Neural cell (in vitro differentiated cells): ENCODE results near the gene ALDH5A1. TPM values are rescaled to one million over a fixed set of nuclear protein-coding genes. Genes with fewer than 3 reads are reported as not detected.

Experiments used
- H2AFZ ChIP-seq: fragments of 200-600, 300-800 bp; sonication (generic), shearing (Covaris generic); 2 replicates; pipeline ENCODE4 v1.6.0; 2014; ENCODE audit warnings: low read depth, mild to moderate bottlenecking, antibody characterized with exemption, low read length, moderate library complexity
- H3F3A ChIP-seq: fragments of 200-600 bp; shearing (Covaris generic); 2 replicates; pipeline ENCODE4 v1.6.1; 2016; ENCODE audit warnings: mild to moderate bottlenecking, moderate library complexity, mixed read lengths, antibody characterized with exemption, low read length; ENCODE audit not compliant: insufficient read depth, poor library complexity, severe bottlenecking
- H3K27ac ChIP-seq: fragments of 200-600, 300-800 bp; sonication (generic), shearing (Covaris generic); 2 replicates; pipeline ENCODE4 v1.5.1; 2014; ENCODE audit warnings: mild to moderate bottlenecking, low read length, moderate library complexity
- H3K27me3 ChIP-seq: fragments of 300-800, 200-600 bp; sonication (generic), shearing (Covaris generic); 2 replicates; pipeline ENCODE4 v1.6.0; 2014; ENCODE audit warnings: mild to moderate bottlenecking, low read depth, low read length, moderate library complexity; ENCODE audit not compliant: insufficient read depth
- H3K36me3 ChIP-seq: fragments of 300-800, 200-600 bp; sonication (generic), shearing (Covaris generic); 2 replicates; pipeline ENCODE4 v1.5.1; 2014; ENCODE audit warnings: mild to moderate bottlenecking, antibody characterized with exemption, low read length, moderate library complexity; ENCODE audit not compliant: insufficient read depth
- H3K4me2 ChIP-seq: fragments of 300-800, 200-600 bp; sonication (generic), shearing (Covaris generic); 2 replicates; pipeline ENCODE4 v1.6.0; 2014; ENCODE audit warnings: mild to moderate bottlenecking, low read length
- H3K4me3 ChIP-seq: fragments of 300-800, 200-600 bp; sonication (generic), shearing (Covaris generic); 2 replicates; pipeline ENCODE4 v1.5.1; 2014; ENCODE audit warnings: mild to moderate bottlenecking, low read length, moderate library complexity
- H3K79me2 ChIP-seq: fragments of 200-600 bp; shearing (Covaris generic); replicated peaks from 2 replicates; pipeline ENCODE4 v1.6.0; 2014; ENCODE audit warnings: mild to moderate bottlenecking, low read length, moderate library complexity; ENCODE audit not compliant: insufficient read depth
- H3K9ac ChIP-seq: fragments of 300-800, 200-600 bp; sonication (generic), shearing (Covaris generic); 2 replicates; pipeline ENCODE4 v1.6.1; 2016; ENCODE audit warnings: mild to moderate bottlenecking, low read length, mixed read lengths
- H3K9me2 ChIP-seq: fragments of 200-600 bp; shearing (Covaris generic); 2 replicates; pipeline ENCODE4 v1.6.1; 2016; ENCODE audit warnings: mild to moderate bottlenecking, low read length, mixed read lengths; ENCODE audit not compliant: insufficient read depth
- H3K9me3 ChIP-seq: fragments of 200-600, 300-800 bp; sonication (generic), shearing (Covaris generic); 2 replicates; pipeline ENCODE4 v1.6.1; 2016; ENCODE audit warnings: mild to moderate bottlenecking, mixed run types, low read length, moderate library complexity, mixed read lengths
- H4K20me1 ChIP-seq: fragments of 200-600 bp; shearing (Covaris generic); 2 replicates; pipeline ENCODE4 v1.6.1; 2016; ENCODE audit warnings: mild to moderate bottlenecking, mixed run types; ENCODE audit not compliant: insufficient read depth
- CTCF ChIP-seq: fragments of 450-650 bp; IDR thresholded peaks from 2 replicates; pipeline ENCODE4 v1.5.1; 2014; ENCODE audit warnings: antibody characterized with exemption, mild to moderate bottlenecking, moderate library complexity; ENCODE audit not compliant: poor library complexity, severe bottlenecking
- EP300 ChIP-seq: fragments of 450-650 bp; conservative IDR thresholded peaks from 2 replicates; pipeline ENCODE4 v1.6.1; 2014; ENCODE audit warnings: antibody characterized with exemption, mild to moderate bottlenecking, moderate library complexity; ENCODE audit not compliant: poor library complexity, severe bottlenecking
- EZH2 ChIP-seq: fragments of 200-600, 300-800 bp; shearing (Covaris generic), sonication (generic); IDR thresholded peaks from 2 replicates; pipeline ENCODE4 v1.6.1; 2014; ENCODE audit warnings: antibody characterized with exemption, low read length, borderline replicate concordance, mild to moderate bottlenecking; ENCODE audit not compliant: insufficient read depth, poor library complexity, severe bottlenecking
- MXI1 ChIP-seq: fragments of 450-650 bp; conservative IDR thresholded peaks from 2 replicates; pipeline ENCODE4 v1.6.1; 2014; ENCODE audit warnings: antibody characterized with exemption, mild to moderate bottlenecking; ENCODE audit not compliant: poor library complexity, severe bottlenecking
- POLR2AphosphoS5 ChIP-seq: IDR thresholded peaks from 2 replicates; pipeline ENCODE4 v1.6.1; 2012
- RAD21 ChIP-seq: fragments of 450-650 bp; conservative IDR thresholded peaks from 2 replicates; pipeline ENCODE4 v1.6.1; 2014; ENCODE audit warnings: antibody characterized with exemption, mild to moderate bottlenecking, moderate library complexity
- REST ChIP-seq: IDR thresholded peaks from 2 replicates; pipeline ENCODE4 v1.6.1; 2012; ENCODE audit warnings: borderline replicate concordance
- SMC3 ChIP-seq: fragments of 450-650 bp; conservative IDR thresholded peaks from 2 replicates; pipeline ENCODE4 v1.6.1; 2014; ENCODE audit warnings: antibody characterized with exemption, mild to moderate bottlenecking, moderate library complexity; ENCODE audit not compliant: poor library complexity
- TAF1 ChIP-seq: IDR thresholded peaks from 2 replicates; pipeline ENCODE4 v1.6.1; 2012; ENCODE audit warnings: low read depth
- polyA plus RNA-seq: library from polyadenylated mRNA; depleted of rRNA; stranded (reverse); fragments of >200 nt; gene quantifications from 2 replicates; pipeline ENCODE4 v1.2.3, GENCODE V29; 2014

The ALDH5A1 gene
- polyA plus RNA-seq, 1 donor from 2014 or later: 36.3 TPM

- Histone ChIP-seq H3K27me3 (no peaks in the 10 kb centered on the region), H3K4me3 (no peak overlapping the region), H3K4me2 (no peak overlapping the region), H3K9me2 (no peaks in the 10 kb centered on the region), H4K20me1 (no peaks in the 10 kb centered on the region), H3F3A (no peaks in the 10 kb centered on the region), H3K79me2 (no peaks in the 10 kb centered on the region), H3K36me3 (no peaks in the 10 kb centered on the region), H3K9me3 (no peaks in the 10 kb centered on the region), H2AFZ (no peak overlapping the region), H3K9ac (no peak overlapping the region), H3K27ac (no peak overlapping the region)
- TF ChIP-seq MXI1: no peak
- no peak for TF ChIP-seq POLR2AphosphoS5
- no peak for TF ChIP-seq EP300
These were observed 56.4 kb downstream of the ALDH5A1 start for GRCh38 chr6:24551139-24551538.

GRCh38 chr6:24554474-24554873, 59.7 kb downstream of the ALDH5A1 start:
- Histone ChIP-seq H3K9me2 (no peaks in the 10 kb centered on the region), H4K20me1 (no peaks in the 10 kb centered on the region), H3K9me3 (no peaks in the 10 kb centered on the region), H2AFZ (no peak overlapping the region), H3K4me3 (no peak overlapping the region), H3K27ac (no peak overlapping the region), H3K79me2 (no peaks in the 10 kb centered on the region), H3K27me3 (no peaks in the 10 kb centered on the region), H3F3A (no peaks in the 10 kb centered on the region), H3K4me2 (no peak overlapping the region), H3K9ac (no peak overlapping the region), H3K36me3 (no peaks in the 10 kb centered on the region)
- TF ChIP-seq REST: no peak
- TF ChIP-seq CTCF: no peak
- TF ChIP-seq TAF1: no peak
- no peak for TF ChIP-seq MXI1
- TF ChIP-seq RAD21: no peak
- TF ChIP-seq SMC3: no peak
- no peak for TF ChIP-seq EZH2
- no peak for TF ChIP-seq POLR2AphosphoS5
- TF ChIP-seq EP300: no peak

GRCh38 chr6:24558516-24558915, 63.7 kb downstream of the ALDH5A1 start:
- H4K20me1 ChIP-seq: no peaks in the 10 kb centered on the region
- no peak overlapping the region for H3K4me2 ChIP-seq
- H3K4me3 ChIP-seq: no peak overlapping the region
- H3K9me3 ChIP-seq: no peaks in the 10 kb centered on the region
- no peak overlapping the region for H2AFZ ChIP-seq
- H3K27me3 ChIP-seq: no peaks in the 10 kb centered on the region
- H3K9ac ChIP-seq: no peak overlapping the region
- H3K27ac ChIP-seq: no peak overlapping the region
- no peak for TF ChIP-seq EZH2
- TF ChIP-seq EP300: no peak
- TF ChIP-seq RAD21: no peak
- H3K9me2 ChIP-seq: no peaks in the 10 kb centered on the region
- H3F3A ChIP-seq: no peaks in the 10 kb centered on the region
- H3K79me2 ChIP-seq: no peaks in the 10 kb centered on the region
- H3K36me3 ChIP-seq: no peaks in the 10 kb centered on the region
